ENCODE data around the gene TRIM46.
"Not testable (repeated sequence)": the region's sequence is repeated elsewhere in the genome, so short reads cannot be mapped to it uniquely, and the experiment has no call there.

The TRIM46 gene

DNA sequence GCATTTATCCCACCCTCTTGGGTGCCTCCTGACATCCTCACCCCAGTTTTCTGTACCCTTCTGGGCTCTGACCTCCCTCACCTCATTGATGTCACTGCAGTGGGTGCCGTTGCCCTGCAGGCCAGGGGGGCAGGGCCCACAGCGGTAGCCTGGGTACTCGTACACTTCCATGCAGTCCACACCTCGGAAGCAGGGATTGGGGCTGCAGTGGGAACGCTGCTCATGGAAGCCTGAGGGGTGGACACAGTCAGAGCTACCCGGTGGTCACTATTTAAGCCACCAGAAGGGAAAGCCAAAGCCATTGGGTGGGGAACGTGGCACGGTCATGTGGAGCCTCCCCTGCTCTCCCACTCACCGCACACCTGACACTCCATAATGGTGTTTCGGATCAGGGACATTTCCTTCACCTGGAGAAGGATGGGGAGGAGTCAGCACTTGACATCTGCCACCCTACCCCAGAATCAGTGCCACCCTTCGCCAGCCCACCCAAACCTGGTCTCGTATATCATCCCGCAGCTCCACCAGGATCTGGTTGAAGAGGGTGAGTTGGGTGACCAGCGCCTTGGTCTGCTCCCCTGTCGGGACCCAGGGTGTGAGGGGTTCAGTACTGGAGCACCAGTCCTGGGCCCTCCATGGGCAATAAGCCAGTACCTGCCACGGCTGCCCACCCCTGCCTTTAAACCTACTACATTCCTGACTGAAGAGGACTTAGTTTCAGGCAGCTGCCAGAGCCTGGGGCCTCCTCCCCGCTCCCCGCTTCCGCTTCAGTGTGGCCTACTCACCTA lies 29.3 kb downstream of the TRIM46 start:
- Histone ChIP-seq H3K4me3 (ENCODE audit: low read depth, low read length) (no peak overlapping the region), H3K27ac (ENCODE audit: low read depth, low read length) (peak overlapping the region; percentile 18), H3K27me3 (ENCODE audit: control insufficient read depth, insufficient read depth, low read length) (no peaks in the 10 kb centered on the region), H3K4me1 (ENCODE audit: control insufficient read depth, insufficient read depth, low read length) (peaks cover 9% of the 10 kb centered on the region), H3K9ac (ENCODE audit: low read depth, low read length) (no peak overlapping the region), H3K36me3 (ENCODE audit: control insufficient read depth, insufficient read depth, low read length) (peaks cover 58% of the 10 kb centered on the region), H3K9me3 (ENCODE audit: control insufficient read depth, insufficient read depth, low read length) (no peaks in the 10 kb centered on the region)

GRCh38 chr1:155205035-155205434 lies 31.4 kb downstream of the TRIM46 start:
- Histone ChIP-seq H3K4me1 (ENCODE audit: control insufficient read depth, insufficient read depth, low read length) (peaks cover 19% of the 10 kb centered on the region), H3K36me3 (ENCODE audit: control insufficient read depth, insufficient read depth, low read length) (peaks cover 39% of the 10 kb centered on the region), H3K27ac (ENCODE audit: low read depth, low read length) (no peak overlapping the region), H3K4me3 (ENCODE audit: low read depth, low read length) (no peak overlapping the region), H3K9ac (ENCODE audit: low read depth, low read length) (no peak overlapping the region), H3K27me3 (ENCODE audit: control insufficient read depth, insufficient read depth, low read length) (no peaks in the 10 kb centered on the region), H3K9me3 (ENCODE audit: control insufficient read depth, insufficient read depth, low read length) (no peaks in the 10 kb centered on the region)

GRCh38 chr1:155205969-155206593 lies 32.4 kb downstream of the TRIM46 start:
- Histone ChIP-seq H3K4me3 (ENCODE audit: low read depth, low read length) (no peak overlapping the region), H3K27ac (ENCODE audit: low read depth, low read length) (no peak overlapping the region), H3K27me3 (ENCODE audit: control insufficient read depth, insufficient read depth, low read length) (no peaks in the 10 kb centered on the region), H3K9me3 (ENCODE audit: control insufficient read depth, insufficient read depth, low read length) (no peaks in the 10 kb centered on the region), H3K9ac (ENCODE audit: low read depth, low read length) (no peak overlapping the region), H3K4me1 (ENCODE audit: control insufficient read depth, insufficient read depth, low read length) (peaks cover 19% of the 10 kb centered on the region), H3K36me3 (ENCODE audit: control insufficient read depth, insufficient read depth, low read length) (peaks cover 35% of the 10 kb centered on the region)

GRCh38 chr1:155206891-155207805 lies 33.5 kb downstream of the TRIM46 start:
- no peaks in the 10 kb centered on the region for H3K27me3 ChIP-seq (ENCODE audit: control insufficient read depth, insufficient read depth, low read length)
- H3K9me3 ChIP-seq (ENCODE audit: control insufficient read depth, insufficient read depth, low read length) = no peaks in the 10 kb centered on the region
- H3K4me3 ChIP-seq (ENCODE audit: low read depth, low read length) = peak overlapping the region; percentile 92
- peak overlapping the region; percentile 35 for H3K9ac ChIP-seq (ENCODE audit: low read depth, low read length)
- peaks cover 19% of the 10 kb centered on the region for H3K4me1 ChIP-seq (ENCODE audit: control insufficient read depth, insufficient read depth, low read length)
- peak overlapping the region; percentile 98 for H3K27ac ChIP-seq (ENCODE audit: low read depth, low read length)
- peaks cover 31% of the 10 kb centered on the region for H3K36me3 ChIP-seq (ENCODE audit: control insufficient read depth, insufficient read depth, low read length)

DNA sequence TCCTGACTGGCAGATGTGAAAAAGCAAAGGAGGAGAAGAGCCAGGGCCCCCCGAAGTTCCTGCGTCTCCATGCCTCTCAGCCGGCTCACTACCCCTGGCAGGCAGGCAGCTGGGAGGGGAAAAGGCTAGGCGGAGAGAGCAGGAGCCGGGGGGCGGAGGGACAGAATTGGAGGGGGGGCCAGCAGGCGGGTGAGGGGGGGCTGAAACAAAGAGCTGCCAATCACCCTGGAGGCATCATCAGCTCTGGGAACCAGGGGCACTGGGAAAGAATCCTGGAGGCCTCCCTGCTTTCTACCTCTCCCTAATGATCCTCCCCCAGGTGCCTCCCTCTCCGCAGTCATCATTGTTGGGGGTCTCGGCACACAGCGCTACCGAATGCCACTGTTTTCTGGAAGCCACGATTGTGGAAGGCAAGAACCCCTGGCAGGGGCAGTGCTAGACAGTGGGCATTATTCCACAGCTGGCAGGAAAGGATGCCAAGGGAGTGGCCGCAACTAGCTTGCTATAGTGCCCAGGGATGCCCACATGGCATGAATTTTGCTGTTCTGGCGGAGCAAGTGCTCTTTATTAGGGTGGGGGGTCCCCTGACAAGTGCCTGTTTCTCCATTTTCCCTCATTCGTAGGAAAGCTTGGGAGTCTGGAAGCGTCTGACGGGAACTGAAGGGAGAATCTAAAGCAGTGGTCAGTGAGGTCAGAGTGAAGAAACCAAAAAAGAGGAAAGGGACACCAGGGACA lies 34.3 kb downstream of the TRIM46 start, which contains the start of gene THBS3:
Gene THBS3, minus strand, starts transcription at position 92 of the 735 bp plus-strand sequence. Its CDS starts 21 bp downstream, at position 71.
- Histone ChIP-seq H3K27ac (ENCODE audit: low read depth, low read length) (peak within 1 kb of the TSS; percentile 98), H3K36me3 (ENCODE audit: control insufficient read depth, insufficient read depth, low read length) (peaks cover 25% of the 10 kb centered on the region), H3K9me3 (ENCODE audit: control insufficient read depth, insufficient read depth, low read length) (no peaks in the 10 kb centered on the region), H3K27me3 (ENCODE audit: control insufficient read depth, insufficient read depth, low read length) (no peaks in the 10 kb centered on the region), H3K4me1 (ENCODE audit: control insufficient read depth, insufficient read depth, low read length) (peaks cover 19% of the 10 kb centered on the region), H3K4me3 (ENCODE audit: low read depth, low read length) (peak within 1 kb of the TSS; percentile 92), H3K9ac (ENCODE audit: low read depth, low read length) (peak within 1 kb of the TSS; percentile 87)

DNA sequence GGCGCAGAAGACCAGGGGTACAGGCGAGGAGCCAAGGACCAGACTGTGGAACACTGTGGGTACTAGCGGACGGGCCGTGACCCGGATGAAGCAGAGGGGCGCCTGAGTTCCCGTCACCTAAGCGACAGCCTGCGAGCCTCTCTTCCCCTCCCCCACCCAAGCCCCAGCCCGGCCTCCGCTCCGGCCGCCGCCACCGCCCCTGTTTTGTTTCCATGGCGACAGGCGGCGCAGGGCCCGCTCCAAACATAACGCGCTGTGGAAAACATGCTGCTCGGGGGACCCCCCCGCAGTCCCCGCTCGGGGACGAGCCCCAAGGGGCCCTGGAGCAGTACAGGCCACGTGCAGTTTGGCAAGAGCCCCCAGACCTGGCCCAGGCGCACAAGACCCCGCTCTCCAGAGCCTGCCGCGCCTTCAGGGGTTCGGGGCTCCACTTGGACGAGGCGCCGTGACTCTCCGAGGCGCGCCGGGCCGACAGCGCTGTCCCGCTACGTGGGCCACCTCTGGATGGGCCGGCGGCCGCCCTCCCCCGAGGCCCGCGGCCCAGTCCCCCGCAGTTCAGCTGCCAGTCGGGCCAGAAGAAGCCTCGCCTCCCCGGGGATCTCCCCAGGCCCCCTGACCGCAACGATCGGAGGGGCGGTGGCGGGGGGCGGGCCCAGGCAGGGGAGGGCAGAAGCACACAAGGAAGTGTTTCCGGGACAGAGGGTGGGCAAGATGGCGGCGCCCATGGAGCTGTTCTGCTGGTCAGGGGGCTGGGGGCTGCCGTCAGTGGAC lies 35.1 kb downstream of the TRIM46 start, which contains the start of gene MTX1:
Gene MTX1, plus strand, starts transcription at position 155 of the 771 bp plus-strand sequence. Its CDS starts 110 bp downstream, at position 265.
- H3K4me3 ChIP-seq (ENCODE audit: low read depth, low read length) = peak within 1 kb of the TSS; percentile 92
- no peaks in the 10 kb centered on the region for H3K27me3 ChIP-seq (ENCODE audit: control insufficient read depth, insufficient read depth, low read length)
- peaks cover 23% of the 10 kb centered on the region for H3K36me3 ChIP-seq (ENCODE audit: control insufficient read depth, insufficient read depth, low read length)
- peak within 1 kb of the TSS; percentile 90 for H3K9ac ChIP-seq (ENCODE audit: low read depth, low read length)
- peaks cover 19% of the 10 kb centered on the region for H3K4me1 ChIP-seq (ENCODE audit: control insufficient read depth, insufficient read depth, low read length)
- peak within 1 kb of the TSS; percentile 98 for H3K27ac ChIP-seq (ENCODE audit: low read depth, low read length)
- H3K9me3 ChIP-seq (ENCODE audit: control insufficient read depth, insufficient read depth, low read length) = no peaks in the 10 kb centered on the region

DNA sequence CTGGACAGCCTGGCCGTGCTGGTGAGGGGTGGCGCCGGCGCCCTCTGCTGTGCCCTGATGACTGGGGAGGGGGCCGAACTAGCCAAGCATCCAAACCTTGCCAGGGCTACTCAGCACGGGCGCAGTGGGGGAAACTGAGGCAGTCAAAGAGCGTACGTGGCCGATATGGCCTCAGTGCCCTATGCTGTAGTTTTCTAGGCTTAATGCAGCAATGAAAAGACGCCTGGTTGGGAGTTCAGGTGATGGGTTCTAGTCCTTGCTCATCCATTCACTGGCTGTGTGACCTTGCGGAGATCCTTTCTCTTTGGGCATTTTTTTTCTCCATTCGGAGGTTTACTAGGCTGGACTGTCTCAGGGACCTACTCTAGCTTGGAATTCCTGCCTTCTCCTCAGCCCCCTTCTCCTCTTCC lies 35.7 kb downstream of the TRIM46 start:
- Histone ChIP-seq H3K27ac (ENCODE audit: low read depth, low read length) (peak overlapping the region; percentile 98), H3K36me3 (ENCODE audit: control insufficient read depth, insufficient read depth, low read length) (peaks cover 20% of the 10 kb centered on the region), H3K9me3 (ENCODE audit: control insufficient read depth, insufficient read depth, low read length) (no peaks in the 10 kb centered on the region), H3K27me3 (ENCODE audit: control insufficient read depth, insufficient read depth, low read length) (no peaks in the 10 kb centered on the region), H3K9ac (ENCODE audit: low read depth, low read length) (peak overlapping the region; percentile 90), H3K4me3 (ENCODE audit: low read depth, low read length) (peak overlapping the region; percentile 92), H3K4me1 (ENCODE audit: control insufficient read depth, insufficient read depth, low read length) (peaks cover 19% of the 10 kb centered on the region)

DNA sequence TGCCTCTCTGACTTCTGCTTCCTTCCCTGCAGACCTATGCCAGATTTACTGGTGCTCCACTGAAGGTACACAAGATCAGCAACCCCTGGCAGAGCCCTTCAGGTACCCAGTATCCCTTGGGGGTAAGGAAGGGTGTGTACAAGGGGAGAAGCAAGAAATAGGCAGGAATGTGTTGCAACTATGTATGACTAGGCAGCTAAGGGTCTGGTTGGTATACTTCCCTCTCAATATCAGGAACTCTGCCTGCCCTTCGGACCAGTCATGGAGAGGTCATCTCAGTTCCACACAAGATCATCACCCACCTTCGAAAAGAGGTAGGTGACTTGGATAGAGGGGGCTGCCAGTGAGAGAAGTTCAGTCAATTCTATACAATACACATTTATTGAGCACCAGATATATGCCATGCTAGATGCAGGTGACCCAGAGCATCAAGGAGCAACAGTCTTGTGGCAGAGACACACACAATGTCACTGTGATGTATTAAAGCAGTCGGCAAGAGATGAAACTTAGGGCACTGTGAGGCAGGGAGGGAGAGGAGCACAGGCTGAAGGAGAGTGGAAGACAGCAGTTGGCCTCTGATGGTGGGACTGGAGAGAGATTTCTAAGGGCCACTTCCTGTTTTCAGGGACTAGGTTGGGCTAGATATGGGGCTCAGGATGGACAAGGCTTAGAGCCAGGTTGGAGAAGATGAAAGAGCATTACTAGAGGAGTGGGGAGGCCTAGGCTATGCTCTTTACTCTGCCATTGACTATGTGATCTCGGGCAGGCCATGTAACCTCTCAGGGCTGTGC lies 36.9 kb downstream of the TRIM46 start:
- no peaks in the 10 kb centered on the region for H3K27me3 ChIP-seq (ENCODE audit: control insufficient read depth, insufficient read depth, low read length)
- peaks cover 20% of the 10 kb centered on the region for H3K36me3 ChIP-seq (ENCODE audit: control insufficient read depth, insufficient read depth, low read length)
- no peak overlapping the region for H3K9ac ChIP-seq (ENCODE audit: low read depth, low read length)
- H3K9me3 ChIP-seq (ENCODE audit: control insufficient read depth, insufficient read depth, low read length) = no peaks in the 10 kb centered on the region
- no peak overlapping the region for H3K27ac ChIP-seq (ENCODE audit: low read depth, low read length)
- H3K4me3 ChIP-seq (ENCODE audit: low read depth, low read length) = peak overlapping the region; percentile 92; the same call in 1 of the 2 replicates
- H3K4me1 ChIP-seq (ENCODE audit: control insufficient read depth, insufficient read depth, low read length) = peaks cover 19% of the 10 kb centered on the region

DNA sequence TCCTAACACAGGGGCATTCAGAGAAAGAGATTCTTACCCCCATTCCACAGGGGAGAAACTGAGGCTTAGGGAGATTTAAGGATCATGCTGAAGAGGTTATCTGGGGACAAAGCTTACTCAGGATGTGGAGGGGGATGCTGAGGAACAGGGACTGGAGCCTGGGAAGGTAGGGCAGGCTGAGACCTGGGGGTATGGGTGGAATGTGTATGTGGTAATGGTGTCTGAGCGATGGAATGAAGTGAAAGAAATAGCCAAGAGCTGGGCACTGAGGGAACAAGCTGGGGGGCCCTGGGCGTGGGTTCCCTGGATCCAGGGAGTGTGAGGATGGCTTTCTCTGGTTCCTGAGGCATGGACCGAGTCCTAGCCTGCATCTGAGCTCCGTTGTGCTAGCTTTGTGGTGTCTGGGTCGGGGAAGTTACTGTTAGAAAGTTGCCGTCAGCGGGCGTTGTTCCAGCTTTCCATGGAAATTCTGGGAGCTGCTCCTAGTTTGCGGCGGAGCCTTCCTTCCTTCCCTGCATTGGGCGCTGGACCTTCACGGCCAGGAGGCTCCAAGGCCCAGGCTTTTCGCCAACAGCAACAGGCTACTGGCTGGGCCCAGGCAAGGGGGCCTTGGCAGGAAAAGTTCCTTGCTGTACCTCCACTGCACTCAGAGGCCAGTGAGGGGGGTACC lies 37.9 kb downstream of the TRIM46 start:
- H3K4me1 ChIP-seq (ENCODE audit: control insufficient read depth, insufficient read depth, low read length) = peaks cover 19% of the 10 kb centered on the region
- not testable (repeated sequence) for H3K9ac ChIP-seq (ENCODE audit: low read depth, low read length); H3K27me3 ChIP-seq (ENCODE audit: control insufficient read depth, insufficient read depth, low read length); H3K9me3 ChIP-seq (ENCODE audit: control insufficient read depth, insufficient read depth, low read length); H3K27ac ChIP-seq (ENCODE audit: low read depth, low read length); H3K4me3 ChIP-seq (ENCODE audit: low read depth, low read length)
- H3K36me3 ChIP-seq (ENCODE audit: control insufficient read depth, insufficient read depth, low read length) = peaks cover 26% of the 10 kb centered on the region

All from HUES48 (cell line).